GM18520 (cell line): Measurements from ENCODE around the gene SLC8B1.
"Not testable (repeated sequence)": the region's sequence is repeated elsewhere in the genome, so short reads cannot be mapped to it uniquely, and the experiment has no call there.

ENCODE experiments used
- ATAC-seq: cut with Tn5 transposase; IDR thresholded peaks from one replicate; pipeline ENCODE4 v1.9.1; 2021; ENCODE audit not compliant: unreplicated experiment

SLC8B1 gene

GRCh38 chr12:113358381-113359132, 23.6 kb upstream of the SLC8B1 start, which contains the start of gene PLBD2:
Gene PLBD2 (plus strand): TSS chr12:113358587. CDS start chr12:113358601, 14 bp downstream.
- peak; percentile 83 for ATAC-seq

GRCh38 chr12:113354192-113354591, 19.3 kb upstream of the SLC8B1 start:
- not testable (repeated sequence) for ATAC-seq

- no peak for ATAC-seq
These were observed 16.2 kb upstream of the SLC8B1 start for GRCh38 chr12:113351089-113351488.

- no peak for ATAC-seq
These were observed 14.1 kb upstream of the SLC8B1 start for GRCh38 chr12:113348849-113349536.

GRCh38 chr12:113347892-113348291, 13.0 kb upstream of the SLC8B1 start:
- no peak for ATAC-seq

GRCh38 chr12:113347107-113347506, 12.2 kb upstream of the SLC8B1 start:
- ATAC-seq: no peak

GRCh38 chr12:113346353-113346752, 11.4 kb upstream of the SLC8B1 start:
- no peak for ATAC-seq

GRCh38 chr12:113345318-113345717, 10.4 kb upstream of the SLC8B1 start:
- no peak for ATAC-seq

- no peak for ATAC-seq
These were observed 6.6 kb upstream of the SLC8B1 start for GRCh38 chr12:113341535-113341934.

- no peak for ATAC-seq
These were observed 5.2 kb upstream of the SLC8B1 start for GRCh38 chr12:113340061-113340460.

GRCh38 chr12:113339540-113339939, 4.6 kb upstream of the SLC8B1 start:
- ATAC-seq: no peak

GRCh38 chr12:113333877-113334785, 778 bp downstream of the SLC8B1 start:
- ATAC-seq: no peak

- ATAC-seq: no peak
These were observed 1.5 kb downstream of the SLC8B1 start for GRCh38 chr12:113333418-113333750.

- ATAC-seq: no peak
These were observed 2.1 kb downstream of the SLC8B1 start for GRCh38 chr12:113332688-113333417.

GRCh38 chr12:113330505-113330904, 4.4 kb downstream of the SLC8B1 start:
- ATAC-seq: no peak

GRCh38 chr12:113329791-113330417, 5.0 kb downstream of the SLC8B1 start:
- ATAC-seq: no peak

- no peak for ATAC-seq
These were observed 5.7 kb downstream of the SLC8B1 start for GRCh38 chr12:113329022-113329790.

- no peak for ATAC-seq
These were observed 6.5 kb downstream of the SLC8B1 start for GRCh38 chr12:113328368-113328889.

GRCh38 chr12:113326775-113327395, 8.0 kb downstream of the SLC8B1 start:
- ATAC-seq: no peak
